GM18907 (cell line): ENCODE data around the gene ZNF618.

ENCODE experiments used
- ATAC-seq: cut with Tn5 transposase; IDR thresholded peaks from one replicate; pipeline ENCODE4 v1.9.1; 2021; ENCODE audit warnings: mild to moderate bottlenecking, moderate library complexity; ENCODE audit not compliant: unreplicated experiment

The ZNF618 gene

GRCh38 chr9:114090798-114091197 is 214.7 kb downstream of the ZNF618 start:
- ATAC-seq, result no peak

GRCh38 chr9:114091711-114092110 is 215.6 kb downstream of the ZNF618 start:
- ATAC-seq, result no peak

GRCh38 chr9:114092336-114092735 is 216.2 kb downstream of the ZNF618 start:
- no peak for ATAC-seq

- ATAC-seq, result no peak
These were observed 216.9 kb downstream of the ZNF618 start for GRCh38 chr9:114093031-114093471.

GRCh38 chr9:114093761-114094505 is 217.8 kb downstream of the ZNF618 start:
- ATAC-seq, result no peak

- ATAC-seq, result no peak
These were observed 218.9 kb downstream of the ZNF618 start for GRCh38 chr9:114094971-114095370.

- ATAC-seq, result no peak
These were observed 220.0 kb downstream of the ZNF618 start for GRCh38 chr9:114096041-114096511.

GRCh38 chr9:114096866-114097612 is 220.9 kb downstream of the ZNF618 start:
- ATAC-seq, result no peak

- ATAC-seq, result no peak
These were observed 221.5 kb downstream of the ZNF618 start for GRCh38 chr9:114097613-114098020.

- no peak for ATAC-seq
These were observed 222.2 kb downstream of the ZNF618 start for GRCh38 chr9:114098021-114098935.

GRCh38 chr9:114098936-114099668 is 223.0 kb downstream of the ZNF618 start, which contains the start of gene KIF12:
TSS of gene KIF12 (minus strand) at chr9:114099292. CDS start at chr9:114099276, 16 bp downstream.
- no peak for ATAC-seq

- ATAC-seq, result no peak
These were observed 223.7 kb downstream of the ZNF618 start for GRCh38 chr9:114099669-114100270.

- no peak for ATAC-seq
These were observed 224.4 kb downstream of the ZNF618 start for GRCh38 chr9:114100536-114100935.

GRCh38 chr9:114102484-114102883 is 226.4 kb downstream of the ZNF618 start:
- ATAC-seq, result no peak

- no peak for ATAC-seq
These were observed 229.1 kb downstream of the ZNF618 start for GRCh38 chr9:114105236-114105635.
